CD4-positive, alpha-beta T cell treated with Interleukin-17A for 1 hour (primary cell): ENCODE data around the gene C20orf173.

Experiments
- DNase-seq: peaks from one replicate; pipeline ENCODE4 v3.0.0-alpha.2; 2020

The C20orf173 gene

GRCh38 chr20:35506179-35506578 lies 23.3 kb downstream of the C20orf173 start:
- no peak for DNase-seq

- no peak for DNase-seq
Measured at GRCh38 chr20:35504751-35505150, 24.7 kb downstream of the C20orf173 start.

- DNase-seq, result no peak
Measured at GRCh38 chr20:35503841-35504561, 25.5 kb downstream of the C20orf173 start.

GRCh38 chr20:35503281-35503680 lies 26.2 kb downstream of the C20orf173 start:
- no peak for DNase-seq

- DNase-seq, result no peak
Measured at GRCh38 chr20:35502352-35502751, 27.1 kb downstream of the C20orf173 start.

- no peak for DNase-seq
Measured at GRCh38 chr20:35499271-35499670, 30.2 kb downstream of the C20orf173 start.

GRCh38 chr20:35497780-35498189 lies 31.7 kb downstream of the C20orf173 start:
- no peak for DNase-seq

GRCh38 chr20:35497320-35497719 lies 32.1 kb downstream of the C20orf173 start:
- DNase-seq, result no peak

GRCh38 chr20:35496481-35496880 lies 33.0 kb downstream of the C20orf173 start:
- DNase-seq, result no peak

GRCh38 chr20:35492352-35492751 lies 37.1 kb downstream of the C20orf173 start:
- DNase-seq, result no peak

GRCh38 chr20:35491823-35492222 lies 37.6 kb downstream of the C20orf173 start:
- no peak for DNase-seq

GRCh38 chr20:35490736-35491181 lies 38.7 kb downstream of the C20orf173 start:
- DNase-seq, result peak; percentile 78

GRCh38 chr20:35489717-35490116 lies 39.7 kb downstream of the C20orf173 start:
- DNase-seq, result peak; percentile 34

- no peak for DNase-seq
Measured at GRCh38 chr20:35487479-35487878, 42.0 kb downstream of the C20orf173 start.

- DNase-seq, result no peak
Measured at GRCh38 chr20:35479798-35480197, 49.7 kb downstream of the C20orf173 start.

GRCh38 chr20:35478804-35479472 lies 50.5 kb downstream of the C20orf173 start:
- peak; percentile 8 for DNase-seq
